ENCODE data around the gene STXBP6. TPM values are rescaled to one million over a fixed set of nuclear protein-coding genes. Genes with fewer than 3 reads are reported as not detected.
A peak's percentile ranks its signal among the peaks of the same experiment; 100 is the strongest.

The STXBP6 gene
- total RNA-seq, 1 donor from 2014 or later, result 6.8 TPM

DNA sequence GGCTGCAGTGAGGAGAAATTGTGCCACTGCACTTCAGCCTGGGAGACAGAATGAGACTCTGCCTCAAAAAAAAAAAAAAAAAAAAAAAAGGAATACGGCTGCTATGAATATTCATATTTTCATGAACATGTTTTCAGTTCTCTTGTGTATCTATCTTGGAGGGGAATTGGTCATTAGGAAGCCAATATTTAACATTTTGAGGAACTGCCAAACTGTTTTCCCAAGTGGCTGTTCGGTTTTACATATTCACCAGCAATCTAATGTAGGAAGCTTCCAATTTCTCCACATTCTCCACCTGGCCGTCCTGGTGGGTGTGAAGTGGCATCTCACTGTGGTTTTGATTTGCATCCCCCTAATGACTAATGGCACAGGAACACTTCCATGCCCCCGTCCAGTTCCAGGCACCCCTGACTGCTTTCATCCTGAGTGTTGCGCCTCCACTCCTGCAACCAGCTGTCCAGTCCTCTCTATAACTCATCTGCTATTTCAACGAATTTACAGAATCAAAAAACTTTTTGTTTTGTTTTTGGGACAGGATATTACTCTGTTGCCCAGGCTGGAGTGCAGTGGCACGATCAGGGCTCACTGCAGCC is 5.7 kb downstream of the STXBP6 start:
- DNase-seq (ENCODE audit: low read depth, low spot score), result no peak
- Mint-ChIP-seq H3K4me3 (no peak overlapping the region), H3K27ac (ENCODE audit: unreplicated experiment) (no peak overlapping the region), H3K4me1 (peaks cover 14% of the 10 kb centered on the region), H3K27me3 (ENCODE audit: low read depth) (peaks cover 21% of the 10 kb centered on the region), H3K9me3 (no peaks in the 10 kb centered on the region), H3K36me3 (ENCODE audit: low read depth) (no peaks in the 10 kb centered on the region)
- TF ChIP-seq, protein P1, sequence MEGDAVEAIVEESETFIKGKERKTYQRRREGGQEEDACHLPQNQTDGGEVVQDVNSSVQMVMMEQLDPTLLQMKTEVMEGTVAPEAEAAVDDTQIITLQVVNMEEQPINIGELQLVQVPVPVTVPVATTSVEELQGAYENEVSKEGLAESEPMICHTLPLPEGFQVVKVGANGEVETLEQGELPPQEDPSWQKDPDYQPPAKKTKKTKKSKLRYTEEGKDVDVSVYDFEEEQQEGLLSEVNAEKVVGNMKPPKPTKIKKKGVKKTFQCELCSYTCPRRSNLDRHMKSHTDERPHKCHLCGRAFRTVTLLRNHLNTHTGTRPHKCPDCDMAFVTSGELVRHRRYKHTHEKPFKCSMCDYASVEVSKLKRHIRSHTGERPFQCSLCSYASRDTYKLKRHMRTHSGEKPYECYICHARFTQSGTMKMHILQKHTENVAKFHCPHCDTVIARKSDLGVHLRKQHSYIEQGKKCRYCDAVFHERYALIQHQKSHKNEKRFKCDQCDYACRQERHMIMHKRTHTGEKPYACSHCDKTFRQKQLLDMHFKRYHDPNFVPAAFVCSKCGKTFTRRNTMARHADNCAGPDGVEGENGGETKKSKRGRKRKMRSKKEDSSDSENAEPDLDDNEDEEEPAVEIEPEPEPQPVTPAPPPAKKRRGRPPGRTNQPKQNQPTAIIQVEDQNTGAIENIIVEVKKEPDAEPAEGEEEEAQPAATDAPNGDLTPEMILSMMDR (conservative IDR thresholded peaks at IDR 0.05), result no peak

DNA sequence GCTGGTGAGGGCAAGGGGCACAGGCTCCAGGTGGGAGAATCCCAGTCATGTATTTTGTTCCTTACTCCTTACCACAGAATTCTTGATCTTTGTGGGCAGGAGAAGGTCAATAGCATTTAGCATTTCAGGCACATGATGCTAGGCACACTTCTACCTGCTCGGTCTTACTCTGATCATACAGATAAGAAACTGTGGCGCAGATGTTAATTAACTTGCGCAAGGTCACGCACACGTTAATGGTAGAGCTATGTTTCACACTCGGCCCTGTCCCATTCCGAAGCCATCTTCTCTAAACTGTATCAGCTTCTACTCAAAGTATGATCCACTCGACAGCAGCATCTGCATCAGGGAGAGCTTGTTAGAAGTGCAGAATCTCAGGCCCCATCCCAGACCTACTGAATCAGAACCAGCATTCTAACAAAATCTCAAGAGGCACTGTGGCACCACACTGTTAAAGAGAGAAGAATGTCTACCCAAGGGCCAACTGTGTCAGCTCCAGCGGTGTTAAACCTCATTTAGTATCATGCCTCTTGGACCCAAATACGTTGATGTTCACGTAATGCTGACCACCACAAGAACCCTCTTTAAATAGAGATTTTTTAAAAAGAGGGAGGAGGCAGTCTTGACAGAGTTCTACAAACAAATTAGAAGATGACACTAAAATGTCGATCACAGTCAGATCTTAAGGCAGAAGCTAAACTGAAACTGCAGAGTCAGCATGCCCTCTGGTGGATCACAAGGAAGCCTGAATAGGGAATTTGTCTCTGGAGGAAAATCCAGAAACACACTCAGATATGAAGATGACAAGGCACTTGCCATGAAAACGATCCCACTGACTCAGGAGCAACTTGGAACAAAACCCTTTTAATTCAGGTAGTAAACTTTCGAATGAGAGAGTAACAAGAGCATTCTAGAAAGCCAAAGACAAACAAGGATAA is 7.3 kb downstream of the STXBP6 start:
- Mint-ChIP-seq H3K4me3 (no peak overlapping the region), H3K4me1 (peaks cover 13% of the 10 kb centered on the region), H3K36me3 (ENCODE audit: low read depth) (peaks cover 2% of the 10 kb centered on the region), H3K9me3 (peaks cover 7% of the 10 kb centered on the region), H3K27ac (ENCODE audit: unreplicated experiment) (no peak overlapping the region), H3K27me3 (ENCODE audit: low read depth) (peaks cover 5% of the 10 kb centered on the region)
- TF ChIP-seq, protein P1 (conservative IDR thresholded peaks at IDR 0.05), result peak; percentile 66
- DNase-seq (ENCODE audit: low read depth, low spot score), result no peak

DNA sequence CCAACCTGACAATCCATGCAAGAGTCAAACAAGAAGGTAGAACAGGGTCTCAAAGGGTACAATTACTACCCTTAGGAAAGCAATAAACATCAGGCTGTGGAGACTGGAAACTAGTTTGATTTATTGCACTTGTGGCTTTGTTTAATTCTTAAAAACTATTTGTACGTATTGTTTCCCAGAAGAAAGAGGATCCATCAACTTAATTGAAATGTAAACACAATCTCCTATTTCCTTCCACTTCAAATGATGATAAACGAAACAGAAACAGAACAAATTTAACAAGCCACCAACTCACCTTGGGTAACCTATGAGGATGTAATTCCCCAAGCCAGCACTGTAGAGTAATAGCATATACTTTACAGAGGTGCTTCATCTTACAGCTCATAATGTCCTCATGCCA is 8.0 kb downstream of the STXBP6 start:
- Mint-ChIP-seq H3K9me3 (peaks cover 7% of the 10 kb centered on the region), H3K4me3 (no peak overlapping the region), H3K27me3 (ENCODE audit: low read depth) (no peaks in the 10 kb centered on the region), H3K4me1 (peaks cover 13% of the 10 kb centered on the region), H3K36me3 (ENCODE audit: low read depth) (peaks cover 2% of the 10 kb centered on the region), H3K27ac (ENCODE audit: unreplicated experiment) (no peak overlapping the region)
- DNase-seq (ENCODE audit: low read depth, low spot score), result no peak
- TF ChIP-seq, protein P1 (conservative IDR thresholded peaks at IDR 0.05), result no peak

DNA sequence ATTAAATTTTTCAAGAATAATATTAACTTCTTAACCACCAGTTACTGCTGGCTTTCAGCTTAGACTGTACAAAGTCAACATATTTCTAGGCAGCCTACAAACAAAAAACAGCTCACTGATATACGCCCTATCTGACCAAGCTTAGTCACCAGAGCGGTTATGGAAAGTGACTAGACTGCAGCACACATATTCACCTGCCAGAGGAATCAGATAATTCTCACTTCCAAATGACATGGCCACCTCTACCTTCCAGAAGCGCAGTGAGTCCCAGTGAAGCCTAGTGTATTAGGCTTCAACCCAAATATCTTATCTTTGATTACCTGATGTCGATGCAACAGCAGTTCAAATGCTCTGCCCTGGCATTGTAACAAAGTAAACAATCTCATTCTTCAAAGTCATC is 8.5 kb downstream of the STXBP6 start:
- Mint-ChIP-seq H3K27ac (ENCODE audit: unreplicated experiment) (no peak overlapping the region), H3K36me3 (ENCODE audit: low read depth) (peaks cover 2% of the 10 kb centered on the region), H3K4me1 (peaks cover 13% of the 10 kb centered on the region), H3K4me3 (no peak overlapping the region), H3K27me3 (ENCODE audit: low read depth) (no peaks in the 10 kb centered on the region), H3K9me3 (peaks cover 7% of the 10 kb centered on the region)
- TF ChIP-seq, protein P1 (conservative IDR thresholded peaks at IDR 0.05), result no peak
- no peak for DNase-seq (ENCODE audit: low read depth, low spot score)

DNA sequence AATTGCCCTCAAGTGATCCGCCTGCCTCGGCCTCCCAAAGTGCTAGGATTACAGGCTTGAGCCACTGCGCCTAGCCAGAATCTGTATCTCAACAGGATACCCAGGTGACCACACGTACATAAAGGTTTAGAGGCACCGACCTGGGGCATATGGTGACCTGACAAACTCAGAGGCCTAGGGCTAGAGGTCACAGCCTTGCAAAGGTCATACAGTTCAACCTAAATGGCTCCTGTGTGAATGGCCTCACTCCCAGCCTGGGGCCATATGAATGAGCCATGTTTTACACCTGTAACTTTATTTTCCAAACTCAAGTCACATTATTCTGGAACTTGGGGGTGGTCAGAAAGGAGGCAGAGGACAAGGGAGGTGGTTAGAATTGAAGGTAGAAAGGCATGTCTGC is 10.0 kb downstream of the STXBP6 start:
- Mint-ChIP-seq H3K36me3 (ENCODE audit: low read depth) (peaks cover 2% of the 10 kb centered on the region), H3K27me3 (ENCODE audit: low read depth) (no peaks in the 10 kb centered on the region), H3K4me1 (peaks cover 13% of the 10 kb centered on the region), H3K4me3 (no peak overlapping the region), H3K27ac (ENCODE audit: unreplicated experiment) (no peak overlapping the region), H3K9me3 (peaks cover 7% of the 10 kb centered on the region)
- no peak for DNase-seq (ENCODE audit: low read depth, low spot score)
- TF ChIP-seq, protein P1 (conservative IDR thresholded peaks at IDR 0.05), result no peak
